Immature natural killer cell (primary cell): ENCODE data around the gene CYP26A1. TPM values are rescaled to one million over a fixed set of nuclear protein-coding genes. Genes with fewer than 3 reads are reported as not detected.
"Not testable (repeated sequence)": the region's sequence is repeated elsewhere in the genome, so short reads cannot be mapped to it uniquely, and the experiment has no call there.

Experiments used
- DNase-seq, 3 donors: peaks; one replicate each; pipeline ENCODE4 v3.0.0; 2022; ENCODE audit warnings: mixed read lengths in 1 of 3
- H3K27ac Mint-ChIP-seq, 6 donors: one replicate each; pipeline ENCODE4 v1.8.0; 2020; ENCODE audit warnings: mixed read lengths in 6 of 6, mild to moderate bottlenecking in 5 of 6, inconsistent platforms in 4 of 6, moderate library complexity in 3 of 6
- H3K27me3 Mint-ChIP-seq, 3 donors: one replicate each; pipeline ENCODE4 v1.8.0; 2020 to 2021; ENCODE audit warnings: low read depth in 3 of 3, mild to moderate bottlenecking in 3 of 3, mixed read lengths in 3 of 3, moderate library complexity in 3 of 3, inconsistent platforms in 1 of 3
- H3K36me3 Mint-ChIP-seq, 3 donors: one replicate each; pipeline ENCODE4 v1.8.0; 2020; ENCODE audit warnings: mixed read lengths in 3 of 3, inconsistent platforms in 2 of 3, mild to moderate bottlenecking in 2 of 3
- H3K4me1 Mint-ChIP-seq, 2 donors: one replicate each; pipeline ENCODE4 v1.8.0; 2020; ENCODE audit warnings: inconsistent platforms in 2 of 2, mild to moderate bottlenecking in 2 of 2, mixed read lengths in 2 of 2, moderate library complexity in 1 of 2
- H3K4me3 Mint-ChIP-seq, 5 donors: one replicate each; pipeline ENCODE4 v1.8.0; 2020; ENCODE audit warnings: mild to moderate bottlenecking in 5 of 5, mixed read lengths in 5 of 5, inconsistent platforms in 3 of 5, moderate library complexity in 3 of 5
- H3K9me3 Mint-ChIP-seq, 6 donors: one replicate each; pipeline ENCODE4 v1.8.0; 2020; ENCODE audit warnings: mild to moderate bottlenecking in 6 of 6, mixed read lengths in 6 of 6, inconsistent platforms in 4 of 6, moderate library complexity in 3 of 6
- polyA plus RNA-seq, 3 donors: library from polyadenylated mRNA; unstranded; fragments of 300-500 nt; fragmentation: Illumina TruSeq; gene quantifications; one replicate each; pipeline ENCODE4 v1.2.3, GENCODE V29; 2021

Gene CYP26A1
- polyA plus RNA-seq, 3 donors from 2014 or later: not detected

DNA sequence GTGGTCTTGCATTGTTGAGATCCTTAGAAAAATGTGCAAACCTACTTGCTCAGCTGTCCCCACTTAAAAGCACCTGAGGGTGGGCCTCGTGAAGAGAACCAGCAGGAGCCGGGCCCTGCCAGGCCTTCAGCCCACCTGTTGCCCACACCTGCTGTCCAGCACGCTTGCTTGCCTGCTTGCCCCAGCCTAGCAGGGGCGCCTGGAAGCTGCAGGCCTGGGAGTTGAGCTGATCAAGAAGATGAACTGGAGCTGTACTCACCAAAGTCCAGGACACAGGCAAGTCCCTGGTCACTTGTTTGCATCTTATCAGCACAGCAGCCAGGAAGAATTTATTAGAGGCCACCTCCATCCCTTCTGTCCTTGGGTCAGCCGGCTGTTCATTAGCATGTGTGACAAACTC, 23.2 kb downstream of the CYP26A1 start:
- Mint-ChIP-seq H3K9me3 (peaks cover 0 to 2% (median 0%) of the 10 kb centered on the region in 6 donors), H3K27ac (no peak overlapping the region), H3K27me3 (peaks cover 0 to 3% (median 2%) of the 10 kb centered on the region in 3 donors), H3K4me3 (no peak overlapping the region), H3K4me1 (no peaks in the 10 kb centered on the region), H3K36me3 (no peaks in the 10 kb centered on the region)
- DNase-seq: no peak

- H3K27me3 Mint-ChIP-seq: peaks cover 0 to 3% (median 2%) of the 10 kb centered on the region in 3 donors
- H3K27ac Mint-ChIP-seq: no peak overlapping the region
- no peak for DNase-seq
- H3K9me3 Mint-ChIP-seq: peaks cover 0 to 2% (median 0%) of the 10 kb centered on the region in 6 donors
- H3K4me1 Mint-ChIP-seq: no peaks in the 10 kb centered on the region
- no peak overlapping the region for H3K4me3 Mint-ChIP-seq
- H3K36me3 Mint-ChIP-seq: no peaks in the 10 kb centered on the region
Observed at GRCh38 chr10:93097386-93097785, 23.7 kb downstream of the CYP26A1 start.

- H3K4me3 Mint-ChIP-seq: no peak overlapping the region
- peaks cover 0 to 4% (median 1%) of the 10 kb centered on the region in 3 donors for H3K27me3 Mint-ChIP-seq
- no peak for DNase-seq
- H3K36me3 Mint-ChIP-seq: peaks cover 0 to 3% (median 0%) of the 10 kb centered on the region in 3 donors
- no peak overlapping the region for H3K27ac Mint-ChIP-seq
- H3K4me1 Mint-ChIP-seq: no peaks in the 10 kb centered on the region
- H3K9me3 Mint-ChIP-seq: peaks cover 0 to 2% (median under 1%) of the 10 kb centered on the region in 6 donors
Observed at GRCh38 chr10:93098816-93099215, 25.1 kb downstream of the CYP26A1 start.

DNA sequence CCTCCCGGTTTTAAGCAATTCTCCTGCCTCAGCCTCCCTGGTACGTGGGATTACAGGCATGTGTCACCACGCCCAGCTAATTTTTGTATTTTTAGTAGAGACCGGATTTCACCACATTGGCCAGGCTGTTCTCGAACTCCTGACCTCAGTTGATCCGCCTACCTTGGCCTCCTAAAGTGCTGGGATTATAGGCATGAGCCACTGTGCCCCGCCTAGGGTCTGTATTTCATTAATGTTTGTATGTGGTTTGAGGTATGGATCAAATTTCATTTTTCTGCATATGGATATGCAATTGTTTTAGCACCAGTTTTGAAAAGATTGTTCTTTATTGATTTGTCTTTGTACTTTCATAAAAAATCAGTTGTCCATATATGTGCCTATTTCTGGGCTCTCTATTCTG, 26.0 kb downstream of the CYP26A1 start:
- H3K4me1 Mint-ChIP-seq: no peaks in the 10 kb centered on the region
- no peak overlapping the region for H3K4me3 Mint-ChIP-seq
- peaks cover 0 to 4% (median 0%) of the 10 kb centered on the region in 3 donors for H3K36me3 Mint-ChIP-seq
- H3K27ac Mint-ChIP-seq: no peak overlapping the region
- H3K9me3 Mint-ChIP-seq: peaks cover 0 to 6% (median 1%) of the 10 kb centered on the region in 6 donors
- peaks cover 0 to 4% (median 0%) of the 10 kb centered on the region in 3 donors for H3K27me3 Mint-ChIP-seq
- DNase-seq: no peak

DNA sequence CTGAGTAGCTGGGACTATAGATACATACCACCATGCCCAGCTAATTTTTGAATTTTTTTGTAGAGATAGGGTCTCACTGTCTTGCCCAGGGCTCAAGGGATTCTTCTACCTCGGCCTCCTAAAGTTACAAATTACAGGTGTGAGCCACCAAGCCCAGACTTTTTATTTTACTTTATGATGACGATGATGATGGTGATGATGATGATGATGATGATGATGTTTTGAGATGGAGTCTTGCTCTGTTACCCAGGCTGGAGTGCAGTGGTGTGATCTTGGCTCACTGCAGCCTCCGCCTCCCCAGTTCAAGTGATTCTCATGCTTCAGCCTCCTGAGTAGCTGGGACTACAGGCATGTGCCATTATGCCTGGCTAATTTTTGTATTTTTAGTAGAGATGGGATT, 27.5 kb downstream of the CYP26A1 start:
- H3K4me1 Mint-ChIP-seq, H3K36me3 Mint-ChIP-seq, H3K27ac Mint-ChIP-seq, H3K9me3 Mint-ChIP-seq, H3K27me3 Mint-ChIP-seq, H3K4me3 Mint-ChIP-seq, DNase-seq: not testable (repeated sequence)

DNA sequence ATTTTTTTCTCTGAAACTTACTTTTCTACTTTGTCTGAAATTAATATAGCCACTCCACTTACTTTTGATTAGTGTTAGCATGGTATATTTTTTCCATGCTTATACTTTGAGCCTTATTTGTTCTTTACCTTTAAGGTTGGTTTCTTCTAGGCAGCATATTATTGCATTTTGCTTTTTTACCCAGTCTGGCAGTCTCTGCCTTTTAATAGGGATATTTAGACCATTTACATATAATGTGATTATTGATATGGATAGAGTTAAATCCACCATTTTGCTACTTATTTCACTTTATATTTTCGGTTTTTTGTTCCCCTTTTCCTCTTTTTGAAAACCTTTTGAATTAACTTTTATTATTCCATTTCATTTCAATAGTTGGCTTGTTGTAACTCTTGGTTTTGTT, 30.3 kb downstream of the CYP26A1 start:
- DNase-seq: no peak
- no peaks in the 10 kb centered on the region for H3K4me1 Mint-ChIP-seq
- peaks cover 0 to 6% (median 2%) of the 10 kb centered on the region in 6 donors for H3K9me3 Mint-ChIP-seq
- H3K36me3 Mint-ChIP-seq: peaks cover 0 to 4% (median 0%) of the 10 kb centered on the region in 3 donors
- H3K27ac Mint-ChIP-seq: no peak overlapping the region
- H3K27me3 Mint-ChIP-seq: peaks cover 0 to 4% (median 0%) of the 10 kb centered on the region in 3 donors
- H3K4me3 Mint-ChIP-seq: no peak overlapping the region

DNA sequence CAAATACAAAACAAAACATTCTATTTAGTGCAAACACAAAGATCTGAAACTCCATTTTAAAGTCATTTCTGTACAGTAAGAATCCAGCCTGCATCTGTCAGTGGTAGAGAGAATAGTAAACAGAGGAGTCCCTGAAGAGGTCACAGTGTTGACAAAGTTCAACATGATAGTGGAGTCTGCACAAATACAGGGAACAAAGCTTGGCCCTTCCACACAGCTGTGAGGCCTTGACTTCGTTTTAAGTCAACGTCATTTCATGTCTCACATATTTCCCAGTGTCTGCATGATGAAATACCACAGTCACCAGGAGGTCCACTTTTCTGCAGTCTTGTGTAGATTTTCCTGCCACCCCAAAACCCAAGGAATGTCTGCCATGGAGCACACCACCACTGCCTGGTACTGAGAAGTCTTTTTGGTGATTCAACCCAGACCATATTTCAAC, 33.0 kb downstream of the CYP26A1 start:
- Mint-ChIP-seq H3K9me3 (peaks cover 0 to 6% (median 2%) of the 10 kb centered on the region in 6 donors), H3K4me1 (no peaks in the 10 kb centered on the region), H3K36me3 (peaks cover 0 to 4% (median 0%) of the 10 kb centered on the region in 3 donors), H3K4me3 (no peak overlapping the region), H3K27ac (no peak overlapping the region), H3K27me3 (peaks cover 0 to 6% (median 0%) of the 10 kb centered on the region in 3 donors)
- no peak for DNase-seq

DNA sequence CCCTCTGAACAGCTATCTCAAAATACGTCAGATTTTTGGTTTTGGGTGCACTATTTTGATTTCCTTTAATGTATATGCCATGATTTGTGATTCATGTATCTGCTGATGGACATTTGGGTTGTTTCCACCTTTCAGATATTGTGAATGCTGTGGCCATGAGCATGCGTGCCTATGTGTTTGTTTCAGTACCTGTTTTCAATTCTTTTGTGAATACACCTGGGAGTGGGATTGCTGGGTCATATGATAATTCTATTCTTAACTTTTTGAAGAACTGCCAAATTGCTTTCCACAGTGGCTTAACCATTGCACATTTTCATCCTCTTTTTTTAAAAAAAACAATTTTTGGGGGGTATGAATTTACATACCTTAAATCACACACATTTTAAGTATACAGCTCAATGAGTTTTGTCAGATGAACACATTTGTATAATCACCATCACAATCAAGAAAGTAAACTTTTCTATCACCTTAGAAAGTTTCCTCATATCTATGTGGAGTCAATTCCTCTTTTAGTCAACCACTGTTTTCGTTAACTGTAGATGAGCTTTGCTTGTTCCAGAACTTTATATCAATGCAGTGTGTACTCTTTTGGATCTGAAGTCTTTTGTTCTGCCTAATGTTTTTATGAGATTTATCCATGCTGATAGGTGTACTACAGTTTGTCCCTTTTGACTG, 36.9 kb downstream of the CYP26A1 start:
- H3K4me3 Mint-ChIP-seq: no peak overlapping the region
- peaks cover 2 to 11% (median 5%) of the 10 kb centered on the region in 3 donors for H3K27me3 Mint-ChIP-seq
- peaks cover 0 to 2% (median 0%) of the 10 kb centered on the region in 6 donors for H3K9me3 Mint-ChIP-seq
- DNase-seq: no peak
- H3K36me3 Mint-ChIP-seq: no peaks in the 10 kb centered on the region
- peaks cover 0 to 4% of the 10 kb centered on the region in 2 donors for H3K4me1 Mint-ChIP-seq
- no peak overlapping the region for H3K27ac Mint-ChIP-seq

- H3K36me3 Mint-ChIP-seq: no peaks in the 10 kb centered on the region
- no peak for DNase-seq
- H3K27ac Mint-ChIP-seq: no peak overlapping the region
Observed at GRCh38 chr10:93113042-93113441, 39.3 kb downstream of the CYP26A1 start.

GRCh38 chr10:93115661-93116383, 42.1 kb downstream of the CYP26A1 start:
- Mint-ChIP-seq H3K36me3 (no peaks in the 10 kb centered on the region), H3K27me3 (peaks cover 4 to 14% (median 5%) of the 10 kb centered on the region in 3 donors), H3K4me1 (peaks cover 5 to 8% of the 10 kb centered on the region in 2 donors), H3K4me3 (no peak overlapping the region), H3K27ac (peak overlapping the region in 1 of 6 donors; percentile 16), H3K9me3 (peaks cover 0 to 1% (median 0%) of the 10 kb centered on the region in 6 donors)
- DNase-seq: peak; percentile 36 to 44 (median 36)

More at GRCh38 chr10:93113042-93113441, 39.3 kb downstream of the CYP26A1 start:
- peaks cover 4 to 11% (median 5%) of the 10 kb centered on the region in 3 donors for H3K27me3 Mint-ChIP-seq
- no peaks in the 10 kb centered on the region for H3K9me3 Mint-ChIP-seq
- peaks cover 5 to 8% of the 10 kb centered on the region in 2 donors for H3K4me1 Mint-ChIP-seq
- no peak overlapping the region for H3K4me3 Mint-ChIP-seq

DNA sequence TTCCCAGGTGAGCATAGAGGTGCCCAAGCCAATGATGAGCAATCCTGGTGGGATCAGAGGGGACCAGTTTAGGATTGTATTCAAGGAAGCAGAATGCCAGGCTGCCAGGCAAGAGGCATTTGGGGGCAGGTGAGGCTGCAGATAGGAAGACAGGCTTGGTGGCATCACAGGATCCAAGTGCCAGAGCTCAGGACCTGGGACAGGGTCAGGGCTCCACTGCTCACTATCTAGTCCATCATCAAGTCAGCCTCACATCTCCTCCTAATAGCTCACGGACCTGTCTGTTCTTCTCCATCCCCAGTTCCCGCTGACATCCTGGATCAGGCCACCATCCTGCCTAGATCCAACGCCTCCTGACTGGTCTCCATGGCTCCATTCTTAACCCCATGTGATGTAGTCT, 47.6 kb downstream of the CYP26A1 start:
- Mint-ChIP-seq H3K36me3 (peaks cover 3 to 6% (median 3%) of the 10 kb centered on the region in 3 donors), H3K9me3 (peaks cover 3 to 12% (median 7%) of the 10 kb centered on the region in 6 donors), H3K27ac (no peak overlapping the region), H3K4me1 (peaks cover under 1 to 2% of the 10 kb centered on the region in 2 donors), H3K4me3 (no peak overlapping the region), H3K27me3 (peaks cover 0 to 8% (median 5%) of the 10 kb centered on the region in 3 donors)
- no peak for DNase-seq

DNA sequence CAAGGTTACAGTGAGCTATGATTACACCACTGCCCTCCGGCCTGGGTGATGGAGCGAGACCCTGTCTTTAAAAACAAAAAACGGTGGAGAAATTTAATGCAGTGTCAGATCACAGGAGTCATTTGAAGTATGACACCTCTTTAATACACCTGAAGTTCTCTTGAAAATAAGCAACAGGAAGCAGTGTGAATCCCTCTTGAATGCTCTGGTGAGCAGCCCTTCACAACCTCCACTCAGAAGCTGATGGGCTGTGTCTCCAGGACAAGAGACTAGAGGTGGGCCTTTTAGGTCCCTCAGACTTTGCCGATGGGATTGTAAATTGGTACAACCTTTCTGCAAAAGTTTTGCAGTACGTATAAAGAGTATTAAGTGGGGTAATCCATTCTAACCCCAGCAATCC, 50.1 kb downstream of the CYP26A1 start:
- Mint-ChIP-seq H3K4me3 (no peak overlapping the region), H3K27ac (no peak overlapping the region), H3K9me3 (peaks cover 6 to 25% (median 12%) of the 10 kb centered on the region in 6 donors), H3K27me3 (peaks cover under 1 to 8% (median 5%) of the 10 kb centered on the region in 3 donors), H3K4me1 (no peaks in the 10 kb centered on the region), H3K36me3 (peaks cover 6 to 8% (median 6%) of the 10 kb centered on the region in 3 donors)
- DNase-seq: no peak

DNA sequence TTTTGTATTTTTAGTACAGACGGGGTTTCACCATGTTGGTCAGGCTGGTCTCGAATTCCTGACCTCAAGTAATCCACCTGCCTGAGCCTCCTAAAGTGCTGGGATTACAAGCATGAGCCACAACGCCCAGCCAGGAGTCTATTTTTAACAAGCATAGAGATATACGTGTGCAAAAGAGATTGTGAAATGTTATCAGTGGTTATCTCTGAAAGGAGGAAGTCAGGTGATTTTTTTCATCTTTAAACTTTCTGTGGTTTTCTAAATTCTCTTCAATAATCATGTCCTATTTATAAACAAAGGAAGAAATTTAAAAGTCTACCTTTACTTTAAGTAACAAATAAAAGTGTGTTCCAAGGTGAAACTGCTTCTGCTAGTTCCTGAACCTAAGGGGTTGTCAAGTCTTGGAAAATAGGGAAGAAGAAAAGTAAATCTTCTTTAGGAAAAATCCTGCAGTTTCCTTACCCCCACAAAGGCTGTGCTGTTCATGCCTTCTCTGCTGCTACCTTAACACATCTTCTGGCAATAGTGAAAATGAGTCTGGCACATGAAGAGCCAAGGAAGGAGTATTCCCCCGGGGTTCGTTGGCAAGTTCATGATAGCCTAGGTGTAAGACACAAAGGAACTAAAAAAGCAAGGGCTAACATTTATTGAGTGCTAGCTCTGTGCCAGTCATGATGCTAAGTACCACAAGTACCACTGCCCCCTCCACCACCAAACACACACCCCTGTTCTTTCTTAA, 51.1 kb downstream of the CYP26A1 start:
- H3K36me3 Mint-ChIP-seq: peaks cover 6 to 8% (median 8%) of the 10 kb centered on the region in 3 donors
- H3K4me3 Mint-ChIP-seq: no peak overlapping the region
- no peaks in the 10 kb centered on the region for H3K4me1 Mint-ChIP-seq
- no peak overlapping the region for H3K27ac Mint-ChIP-seq
- DNase-seq: no peak
- peaks cover 2 to 7% (median 5%) of the 10 kb centered on the region in 3 donors for H3K27me3 Mint-ChIP-seq
- H3K9me3 Mint-ChIP-seq: peaks cover 6 to 29% (median 13%) of the 10 kb centered on the region in 6 donors
